Measurements from ENCODE around the gene HSD11B2.

Gene HSD11B2

DNA sequence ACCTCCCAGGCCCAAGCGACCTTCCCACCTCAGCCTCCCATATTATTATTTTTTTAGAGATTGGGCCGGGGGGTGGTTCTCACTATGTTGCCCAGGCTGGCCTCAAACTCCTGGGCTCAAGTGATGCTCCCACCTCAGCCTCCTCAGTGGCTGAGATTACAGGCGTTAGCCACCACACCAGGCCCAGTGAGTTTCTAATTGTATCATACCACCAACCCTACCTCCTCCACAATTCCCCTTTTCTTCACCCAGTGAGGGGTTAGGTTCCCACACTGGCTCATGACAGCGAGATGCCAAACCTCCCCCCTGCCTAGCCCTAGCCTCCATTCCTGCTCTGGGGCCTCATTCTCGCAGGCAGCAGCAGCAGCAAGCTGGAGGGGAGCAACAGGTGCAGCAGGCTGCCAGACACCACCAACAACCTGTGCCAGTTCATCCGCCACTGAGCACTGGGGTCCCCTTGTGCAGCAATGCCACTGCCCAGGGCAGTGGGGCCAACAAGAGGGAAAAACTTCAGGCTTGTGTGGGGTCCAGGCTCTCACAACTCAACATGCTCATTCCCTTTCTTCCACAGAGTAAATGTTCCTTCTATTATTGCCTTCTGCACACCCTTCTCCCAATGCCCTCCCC, 41.0 kb downstream of the HSD11B2 start:
- TF ChIP-seq, protein P1, sequence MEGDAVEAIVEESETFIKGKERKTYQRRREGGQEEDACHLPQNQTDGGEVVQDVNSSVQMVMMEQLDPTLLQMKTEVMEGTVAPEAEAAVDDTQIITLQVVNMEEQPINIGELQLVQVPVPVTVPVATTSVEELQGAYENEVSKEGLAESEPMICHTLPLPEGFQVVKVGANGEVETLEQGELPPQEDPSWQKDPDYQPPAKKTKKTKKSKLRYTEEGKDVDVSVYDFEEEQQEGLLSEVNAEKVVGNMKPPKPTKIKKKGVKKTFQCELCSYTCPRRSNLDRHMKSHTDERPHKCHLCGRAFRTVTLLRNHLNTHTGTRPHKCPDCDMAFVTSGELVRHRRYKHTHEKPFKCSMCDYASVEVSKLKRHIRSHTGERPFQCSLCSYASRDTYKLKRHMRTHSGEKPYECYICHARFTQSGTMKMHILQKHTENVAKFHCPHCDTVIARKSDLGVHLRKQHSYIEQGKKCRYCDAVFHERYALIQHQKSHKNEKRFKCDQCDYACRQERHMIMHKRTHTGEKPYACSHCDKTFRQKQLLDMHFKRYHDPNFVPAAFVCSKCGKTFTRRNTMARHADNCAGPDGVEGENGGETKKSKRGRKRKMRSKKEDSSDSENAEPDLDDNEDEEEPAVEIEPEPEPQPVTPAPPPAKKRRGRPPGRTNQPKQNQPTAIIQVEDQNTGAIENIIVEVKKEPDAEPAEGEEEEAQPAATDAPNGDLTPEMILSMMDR (IDR thresholded peaks at IDR 0.05; ENCODE audit: control insufficient read depth, extremely low read depth, insufficient read depth), result no peak
- no peak overlapping the region for H3K4me3 ChIP-seq (ENCODE audit: low read depth, low read length)

DNA sequence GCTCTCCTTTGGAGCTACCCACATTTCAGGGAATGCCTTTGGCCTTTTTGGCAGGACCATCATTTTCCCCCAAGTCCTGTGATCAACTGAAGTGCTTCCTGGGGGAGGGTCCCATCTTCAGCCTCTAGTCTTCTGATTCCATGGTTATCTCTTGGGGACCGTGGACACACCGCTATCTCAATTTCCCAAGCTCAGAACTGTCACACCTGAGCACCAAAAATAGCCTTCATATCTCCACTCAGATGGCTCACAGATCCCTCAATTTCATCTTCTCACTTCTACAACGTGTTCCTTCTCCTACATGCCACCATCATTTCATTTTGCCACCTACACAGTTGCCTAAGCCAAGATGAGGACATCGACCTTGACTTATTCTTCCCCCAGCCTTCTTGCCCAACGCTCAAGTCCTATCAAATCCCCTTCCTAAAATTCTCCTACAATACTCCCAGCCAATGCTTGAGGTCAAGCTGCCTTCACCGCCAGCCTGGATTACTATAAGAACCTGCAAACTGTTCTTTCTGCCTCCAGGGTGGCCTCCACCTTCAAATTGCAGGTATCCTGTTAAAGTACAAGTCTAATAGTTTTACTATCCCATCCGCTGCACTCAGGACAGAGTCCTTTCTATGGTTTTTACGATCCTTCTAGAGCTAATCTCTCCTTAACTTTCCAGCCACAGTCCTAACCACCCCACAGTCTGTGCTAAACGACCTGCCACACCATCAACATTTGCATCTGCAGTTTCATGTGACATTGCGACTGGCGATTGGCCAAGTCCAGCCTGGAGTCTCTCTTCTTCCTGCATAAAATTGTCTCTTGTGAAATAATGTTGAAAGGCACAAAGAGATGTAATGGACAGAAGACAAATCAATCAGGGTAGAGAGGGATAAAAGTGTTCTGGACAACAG, 43.9 kb downstream of the HSD11B2 start:
- DNase-seq (ENCODE audit: low read depth), result no peak
- TF ChIP-seq, protein P1 (IDR thresholded peaks at IDR 0.05; ENCODE audit: control insufficient read depth, extremely low read depth, insufficient read depth), result no peak
- H3K4me3 ChIP-seq (ENCODE audit: low read depth, low read length), result no peak overlapping the region

More for the DNA sequence above, 41.0 kb downstream of the HSD11B2 start:
- DNase-seq (ENCODE audit: low read depth), result no peak

DNA sequence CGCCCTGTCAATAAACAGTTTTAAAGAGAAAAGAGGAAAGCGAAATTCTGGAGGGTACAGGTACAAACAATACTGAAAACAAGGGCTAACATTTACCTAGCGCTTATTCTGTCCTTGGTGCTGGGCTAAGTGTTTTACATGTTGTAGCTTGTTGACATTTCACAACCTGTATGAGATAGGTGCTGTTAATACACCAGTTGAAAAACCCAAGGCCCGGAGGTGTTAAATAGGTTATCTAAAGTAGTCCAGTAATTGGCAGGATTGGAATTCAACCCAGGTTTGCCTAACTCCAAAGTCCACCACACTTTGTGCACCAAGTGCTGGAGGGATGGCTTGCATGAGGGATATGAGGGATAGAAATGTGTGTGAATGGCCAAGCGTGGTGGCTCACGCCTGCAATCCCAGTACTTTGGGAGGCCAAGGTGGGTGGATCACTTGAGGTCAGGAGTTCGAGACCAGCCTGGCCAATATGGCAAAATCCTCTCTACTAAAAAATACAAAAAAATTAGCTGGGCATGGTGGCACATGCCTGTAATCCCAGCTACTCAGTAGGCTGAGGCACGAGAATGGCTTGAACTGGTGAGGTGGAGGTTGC, 47.1 kb downstream of the HSD11B2 start:
- DNase-seq (ENCODE audit: low read depth), result no peak
- TF ChIP-seq, protein P1 (IDR thresholded peaks at IDR 0.05; ENCODE audit: control insufficient read depth, extremely low read depth, insufficient read depth), result no peak
- H3K4me3 ChIP-seq (ENCODE audit: low read depth, low read length), result no peak overlapping the region

DNA sequence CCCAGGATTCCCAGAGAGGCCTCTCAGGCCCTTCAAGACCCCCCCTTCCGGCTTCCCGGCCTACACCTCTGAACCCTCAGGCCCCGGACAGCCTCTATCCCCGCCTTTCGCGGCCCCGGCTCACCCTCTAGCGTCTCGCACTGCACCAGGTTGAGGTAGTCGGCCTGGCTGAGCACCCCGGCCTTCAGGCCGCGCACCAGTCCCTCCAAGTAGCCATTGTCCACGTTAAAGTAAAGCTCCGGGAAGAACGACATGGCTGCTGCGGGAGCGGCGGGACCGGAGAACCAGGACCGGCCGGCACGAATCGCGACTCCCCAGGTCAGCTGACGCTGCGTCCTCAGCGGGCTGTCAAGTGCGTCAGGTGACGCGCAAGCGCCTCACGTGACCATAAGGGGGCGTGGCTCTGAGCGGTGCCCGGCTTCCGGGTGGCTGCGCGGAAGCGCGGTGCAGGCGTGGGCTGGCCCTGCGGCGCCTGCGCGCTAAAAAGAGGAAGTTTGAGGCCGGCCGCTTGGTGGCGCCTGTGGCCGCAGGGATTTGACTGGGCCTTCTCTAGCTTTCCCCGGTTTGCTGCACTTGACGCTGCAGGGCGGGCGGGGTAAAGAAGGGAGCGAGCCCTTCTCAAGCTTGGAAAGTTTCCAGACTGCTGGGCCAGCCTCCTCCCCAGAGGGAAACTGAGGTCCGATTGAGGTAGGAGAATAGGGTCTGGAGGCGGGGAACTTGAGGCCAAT, 50.1 kb downstream of the HSD11B2 start, which contains the start of gene ATP6V0D1:
Gene ATP6V0D1, minus strand, starts transcription at position 325 of the 728 bp plus-strand sequence. Its CDS starts 71 bp downstream, at position 254.
- H3K4me3 ChIP-seq (ENCODE audit: low read depth, low read length), result peak within 1 kb of the TSS; percentile 97
- TF ChIP-seq, protein P1 (IDR thresholded peaks at IDR 0.05; ENCODE audit: control insufficient read depth, extremely low read depth, insufficient read depth), result peak; percentile 80

DNA sequence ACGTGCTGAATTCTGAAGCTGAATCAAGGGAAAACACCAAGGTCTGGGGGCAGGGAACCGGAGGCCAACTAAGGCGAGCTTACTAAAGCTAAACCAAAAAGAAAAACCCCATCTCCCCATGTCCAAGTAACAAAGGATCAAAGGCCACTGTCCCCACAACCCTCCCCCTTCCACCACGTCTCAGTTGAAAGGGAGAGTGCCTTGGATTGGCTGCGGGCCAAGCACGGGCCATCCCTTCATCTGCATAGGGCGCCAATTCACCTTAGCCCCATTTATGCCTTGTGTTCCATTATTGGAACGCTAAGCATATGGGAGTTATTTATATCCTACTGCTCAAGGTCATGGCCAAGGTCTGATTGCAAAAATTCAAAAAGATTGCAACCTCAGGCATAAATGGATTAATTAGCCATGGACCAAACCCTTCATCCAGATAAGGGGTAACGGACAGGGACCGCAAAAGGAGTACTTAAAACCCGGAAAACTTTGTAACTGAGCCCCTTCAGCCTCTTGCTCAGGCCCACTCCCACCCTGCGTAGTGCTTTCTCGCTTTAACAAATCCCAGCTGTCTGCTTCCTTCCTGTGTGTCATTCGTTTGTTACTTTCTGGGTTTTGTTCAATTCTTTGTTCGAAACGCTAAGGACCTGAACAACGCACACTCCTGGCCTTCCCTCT, 50.8 kb downstream of the HSD11B2 start:
- DNase-seq (ENCODE audit: low read depth), result no peak
- TF ChIP-seq, protein P1 (IDR thresholded peaks at IDR 0.05; ENCODE audit: control insufficient read depth, extremely low read depth, insufficient read depth), result no peak
- H3K4me3 ChIP-seq (ENCODE audit: low read depth, low read length), result peak overlapping the region; percentile 97

More for the DNA sequence above, 50.1 kb downstream of the HSD11B2 start, which contains the start of gene ATP6V0D1:
- DNase-seq (ENCODE audit: low read depth), result peak; percentile 91

Data from LNCaP clone FGC (cell line).